ENCODE data around the gene CD93.

DNA sequence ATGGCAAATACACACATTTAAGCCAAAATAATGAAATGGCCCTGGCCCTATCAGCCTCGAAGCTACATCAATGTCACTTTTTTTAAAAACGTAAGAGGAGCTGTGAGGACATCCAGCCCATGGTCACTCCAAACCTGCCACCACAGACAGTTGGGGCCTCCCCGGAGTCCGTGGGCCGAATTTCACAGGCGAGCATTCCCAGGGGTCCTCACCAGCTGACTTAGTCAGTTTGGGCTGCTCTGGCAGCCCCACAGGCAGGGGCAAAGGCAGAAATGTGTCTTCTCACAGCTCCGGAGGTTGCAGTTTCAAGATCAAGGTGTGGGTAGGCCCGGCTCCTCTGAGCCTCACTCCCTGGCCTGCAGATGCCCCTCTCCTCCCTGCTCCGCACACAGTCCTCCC lies 25.8 kb upstream of the CD93 start:
- TF ChIP-seq CTCF (IDR thresholded peaks at IDR 0.05) (no peak), POLR2A (IDR thresholded peaks at IDR 0.05; ENCODE audit: low read depth) (no peak), POLR2AphosphoS5 (IDR thresholded peaks at IDR 0.05) (no peak), EP300 (IDR thresholded peaks at IDR 0.05) (no peak)

Measured in esophagus muscularis mucosa (tissue), 4 donors.